Inflammatory macrophage (primary cell): ENCODE data around the gene SEC24D.

Experiments
- DNase-seq, 2 donors: peaks; one replicate each; pipeline ENCODE4 v3.0.0-alpha.2; 2020 to 2022

SEC24D gene

GRCh38 chr4:118752551-118752950 lies 83.4 kb downstream of the SEC24D start:
- DNase-seq: no peak

- DNase-seq: no peak
Observed at GRCh38 chr4:118751629-118752323, 84.2 kb downstream of the SEC24D start.

GRCh38 chr4:118749347-118749988 lies 86.5 kb downstream of the SEC24D start:
- no peak for DNase-seq

- DNase-seq: no peak
Observed at GRCh38 chr4:118746251-118746919, 89.5 kb downstream of the SEC24D start.

- peak; percentile 13 to 45 for DNase-seq
Observed at GRCh38 chr4:118745357-118745756, 90.6 kb downstream of the SEC24D start.

GRCh38 chr4:118743867-118744266 lies 92.1 kb downstream of the SEC24D start:
- peak; percentile 24 to 73 for DNase-seq

GRCh38 chr4:118742050-118742449 lies 93.9 kb downstream of the SEC24D start:
- no peak for DNase-seq

- no peak for DNase-seq
Observed at GRCh38 chr4:118741301-118741855, 94.5 kb downstream of the SEC24D start.

- DNase-seq: peak in 1 of 2 donors; percentile 15
Observed at GRCh38 chr4:118740869-118741268, 95.1 kb downstream of the SEC24D start.

- no peak for DNase-seq
Observed at GRCh38 chr4:118739022-118739713, 96.8 kb downstream of the SEC24D start.

- DNase-seq: no peak
Observed at GRCh38 chr4:118738090-118738489, 97.8 kb downstream of the SEC24D start.

- no peak for DNase-seq
Observed at GRCh38 chr4:118736900-118737299, 99.0 kb downstream of the SEC24D start.

- no peak for DNase-seq
Observed at GRCh38 chr4:118734491-118735205, 101.3 kb downstream of the SEC24D start.

- no peak for DNase-seq
Observed at GRCh38 chr4:118732591-118733330, 103.2 kb downstream of the SEC24D start.

- no peak for DNase-seq
Observed at GRCh38 chr4:118730683-118731082, 105.2 kb downstream of the SEC24D start.

- no peak for DNase-seq
Observed at GRCh38 chr4:118729287-118730286, 106.3 kb downstream of the SEC24D start.

- DNase-seq: no peak
Observed at GRCh38 chr4:118727360-118727759, 108.6 kb downstream of the SEC24D start.

GRCh38 chr4:118723369-118723768 lies 112.6 kb downstream of the SEC24D start:
- DNase-seq: no peak

- DNase-seq: no peak
Observed at GRCh38 chr4:118721752-118722151, 114.2 kb downstream of the SEC24D start.

- DNase-seq: no peak
Observed at GRCh38 chr4:118718511-118719170, 117.3 kb downstream of the SEC24D start.
